Breast epithelium (tissue), 3 donors: ENCODE data around the gene GAS6.

Experiments
- POLR2A ChIP-seq: fragments of 450-650 bp; IDR thresholded peaks from one replicate; pipeline ENCODE4 v1.6.1; 2016; ENCODE audit warnings: antibody characterized with exemption, mild to moderate bottlenecking, moderate library complexity
- POLR2AphosphoS5 ChIP-seq, 3 donors: sonication (generic); formaldehyde crosslinking; IDR thresholded peaks; one replicate each; pipeline ENCODE4 v1.6.1; 2017; ENCODE audit warnings: antibody characterized with exemption in 3 of 3
- TF ChIP-seq, protein P1 (sequence below), 3 donors: fragments of 450-650 bp; IDR thresholded peaks; one replicate each; pipeline ENCODE4 v1.5.1; 2016 to 2017; ENCODE audit warnings: antibody characterized with exemption in 3 of 3, mild to moderate bottlenecking in 3 of 3, moderate library complexity in 3 of 3

GRCh38 chr13:113776231-113777125 lies 87.4 kb downstream of the GAS6 start:
- TF ChIP-seq, protein P1, sequence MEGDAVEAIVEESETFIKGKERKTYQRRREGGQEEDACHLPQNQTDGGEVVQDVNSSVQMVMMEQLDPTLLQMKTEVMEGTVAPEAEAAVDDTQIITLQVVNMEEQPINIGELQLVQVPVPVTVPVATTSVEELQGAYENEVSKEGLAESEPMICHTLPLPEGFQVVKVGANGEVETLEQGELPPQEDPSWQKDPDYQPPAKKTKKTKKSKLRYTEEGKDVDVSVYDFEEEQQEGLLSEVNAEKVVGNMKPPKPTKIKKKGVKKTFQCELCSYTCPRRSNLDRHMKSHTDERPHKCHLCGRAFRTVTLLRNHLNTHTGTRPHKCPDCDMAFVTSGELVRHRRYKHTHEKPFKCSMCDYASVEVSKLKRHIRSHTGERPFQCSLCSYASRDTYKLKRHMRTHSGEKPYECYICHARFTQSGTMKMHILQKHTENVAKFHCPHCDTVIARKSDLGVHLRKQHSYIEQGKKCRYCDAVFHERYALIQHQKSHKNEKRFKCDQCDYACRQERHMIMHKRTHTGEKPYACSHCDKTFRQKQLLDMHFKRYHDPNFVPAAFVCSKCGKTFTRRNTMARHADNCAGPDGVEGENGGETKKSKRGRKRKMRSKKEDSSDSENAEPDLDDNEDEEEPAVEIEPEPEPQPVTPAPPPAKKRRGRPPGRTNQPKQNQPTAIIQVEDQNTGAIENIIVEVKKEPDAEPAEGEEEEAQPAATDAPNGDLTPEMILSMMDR (IDR thresholded peaks at IDR 0.05): no peak
- no peak for TF ChIP-seq POLR2A
- TF ChIP-seq POLR2AphosphoS5 (IDR thresholded peaks at IDR 0.05): no peak
